GM19099 (cell line): ENCODE data around the gene TUBGCP6.

Experiments used
- POLR2A ChIP-seq: IDR thresholded peaks from 3 replicates; pipeline ENCODE4 v1.6.1; 2011; ENCODE audit warnings: low read depth; ENCODE audit not compliant: insufficient read length; ENCODE audit errors: extremely low read depth

TUBGCP6 gene

DNA sequence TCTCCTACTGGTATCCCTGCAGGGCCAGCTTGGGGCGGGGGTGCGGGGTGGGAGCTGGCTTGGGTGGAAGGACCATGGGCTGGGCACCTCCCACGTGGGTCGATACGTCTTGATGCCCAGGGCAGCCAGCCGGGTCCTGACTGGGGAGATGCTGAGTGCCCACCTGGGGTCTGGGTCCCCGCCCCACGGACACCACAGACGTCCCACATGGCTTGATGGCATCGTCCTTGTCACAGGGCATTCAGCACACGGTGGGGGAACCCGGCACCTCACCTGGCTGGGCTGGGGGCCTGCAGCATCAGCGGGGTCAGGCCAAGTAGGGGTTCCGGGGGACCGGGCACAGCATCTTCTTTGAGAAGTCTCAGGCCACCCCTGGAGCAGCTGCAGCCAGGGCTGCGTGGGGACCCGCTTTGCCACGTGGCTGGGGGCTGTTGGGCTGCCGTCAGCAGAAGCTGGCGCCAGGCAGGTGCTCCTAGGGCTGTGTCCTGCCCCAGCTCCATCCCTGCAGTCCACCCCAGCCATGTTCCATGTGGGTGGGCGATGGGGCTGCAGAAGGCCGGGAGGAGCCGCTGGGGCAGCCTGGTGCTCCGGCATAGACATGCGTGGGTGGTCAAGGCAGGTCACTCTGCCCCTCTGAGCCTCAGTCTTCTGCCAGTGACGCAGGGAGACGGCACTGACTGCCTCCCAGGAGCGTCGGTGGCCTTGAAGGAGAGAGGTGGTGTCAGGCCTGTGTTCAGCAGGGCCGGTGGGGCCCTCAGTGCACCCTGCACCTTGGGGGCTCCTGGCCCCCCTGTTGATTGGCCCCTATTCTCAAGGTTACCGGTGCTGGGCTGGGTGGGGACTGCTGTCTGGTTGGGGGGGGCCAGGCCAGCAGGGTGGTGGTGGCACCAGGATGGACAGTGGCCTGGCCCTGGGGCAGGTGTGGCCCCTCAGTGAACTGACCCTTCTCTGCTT, 35.6 kb downstream of the TUBGCP6 start:
- TF ChIP-seq POLR2A: no peak

DNA sequence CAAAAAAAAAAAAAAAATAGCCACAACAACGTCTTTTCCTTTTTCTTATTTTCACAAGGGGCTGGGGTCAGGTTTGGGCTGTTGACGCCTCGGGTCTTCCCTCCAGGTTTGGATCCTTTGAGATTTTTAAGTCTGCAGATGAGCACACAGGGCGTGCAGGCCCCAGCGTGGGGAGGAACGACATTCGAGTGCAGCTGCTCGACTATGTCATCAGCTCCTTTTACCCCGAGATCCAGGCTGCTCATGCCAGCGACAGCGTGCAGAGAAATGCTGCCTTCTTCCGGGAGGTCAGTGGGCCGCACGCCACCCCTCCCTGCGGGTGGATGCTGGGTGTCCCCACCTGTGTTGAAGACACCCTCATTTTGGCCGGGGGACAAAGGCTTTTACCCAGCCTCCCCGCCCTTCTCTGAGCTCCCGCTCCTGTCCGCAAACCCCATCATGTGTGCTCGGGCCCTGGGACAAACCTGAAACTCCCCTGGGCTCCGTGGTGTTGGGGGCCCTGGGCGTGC, 36.3 kb downstream of the TUBGCP6 start:
- TF ChIP-seq POLR2A: no peak

DNA sequence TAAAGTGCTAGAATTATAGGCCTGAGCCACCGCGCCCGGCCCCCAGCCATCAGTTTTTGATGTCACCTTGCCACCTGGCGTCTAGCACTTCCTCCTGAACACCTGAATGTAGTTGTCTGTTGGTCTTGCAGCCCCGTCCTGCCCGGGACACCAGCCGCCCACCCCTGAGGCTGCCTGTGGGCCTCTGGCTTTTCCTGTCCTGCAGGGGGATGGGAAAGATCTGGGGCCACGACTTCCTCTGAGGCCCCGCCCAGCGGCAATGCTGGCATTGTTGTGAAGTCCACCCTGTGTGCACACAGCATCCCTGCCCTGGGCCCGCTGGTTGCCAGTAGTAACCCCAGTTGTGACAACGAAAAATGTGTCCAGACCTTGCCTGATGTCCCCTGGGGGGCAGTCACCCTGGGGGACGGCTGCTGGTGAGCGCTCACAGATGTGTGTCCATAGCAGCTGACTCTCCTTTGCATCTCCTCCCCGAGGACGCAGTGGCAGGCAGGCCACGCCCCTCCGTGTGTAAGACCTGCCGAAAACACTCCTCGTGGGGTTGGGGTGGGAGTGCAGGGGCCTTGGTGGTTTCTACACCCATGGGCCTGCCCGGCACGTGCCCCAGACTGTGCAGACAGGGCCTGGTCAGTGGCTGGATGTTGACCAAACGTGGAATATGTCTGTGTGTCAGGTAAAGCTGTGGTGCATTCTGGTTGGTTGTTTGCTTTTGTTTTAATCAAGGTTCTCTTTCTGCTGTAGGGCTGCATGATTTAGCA, 37.3 kb downstream of the TUBGCP6 start:
- no peak for TF ChIP-seq POLR2A

DNA sequence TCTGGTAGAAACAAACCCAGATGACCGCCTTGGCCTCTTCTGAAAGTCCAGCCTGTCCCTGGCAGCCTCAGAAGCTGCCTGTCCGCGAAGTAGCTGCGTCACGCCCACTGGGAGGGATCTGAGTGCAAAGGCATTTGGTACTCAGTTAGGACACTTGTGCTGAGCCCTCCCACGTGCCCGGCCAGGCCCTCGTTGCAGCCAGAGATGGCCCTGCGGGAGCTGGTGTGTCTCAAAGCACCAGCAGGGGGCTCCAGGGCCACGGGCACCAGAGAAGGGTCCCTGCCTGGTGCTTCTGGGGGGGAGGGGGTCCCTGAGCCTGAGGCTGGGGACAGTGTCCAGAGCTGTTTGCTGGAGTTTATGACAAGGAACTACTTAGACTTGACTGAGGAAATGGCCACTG, 38.2 kb downstream of the TUBGCP6 start:
- TF ChIP-seq POLR2A: no peak

DNA sequence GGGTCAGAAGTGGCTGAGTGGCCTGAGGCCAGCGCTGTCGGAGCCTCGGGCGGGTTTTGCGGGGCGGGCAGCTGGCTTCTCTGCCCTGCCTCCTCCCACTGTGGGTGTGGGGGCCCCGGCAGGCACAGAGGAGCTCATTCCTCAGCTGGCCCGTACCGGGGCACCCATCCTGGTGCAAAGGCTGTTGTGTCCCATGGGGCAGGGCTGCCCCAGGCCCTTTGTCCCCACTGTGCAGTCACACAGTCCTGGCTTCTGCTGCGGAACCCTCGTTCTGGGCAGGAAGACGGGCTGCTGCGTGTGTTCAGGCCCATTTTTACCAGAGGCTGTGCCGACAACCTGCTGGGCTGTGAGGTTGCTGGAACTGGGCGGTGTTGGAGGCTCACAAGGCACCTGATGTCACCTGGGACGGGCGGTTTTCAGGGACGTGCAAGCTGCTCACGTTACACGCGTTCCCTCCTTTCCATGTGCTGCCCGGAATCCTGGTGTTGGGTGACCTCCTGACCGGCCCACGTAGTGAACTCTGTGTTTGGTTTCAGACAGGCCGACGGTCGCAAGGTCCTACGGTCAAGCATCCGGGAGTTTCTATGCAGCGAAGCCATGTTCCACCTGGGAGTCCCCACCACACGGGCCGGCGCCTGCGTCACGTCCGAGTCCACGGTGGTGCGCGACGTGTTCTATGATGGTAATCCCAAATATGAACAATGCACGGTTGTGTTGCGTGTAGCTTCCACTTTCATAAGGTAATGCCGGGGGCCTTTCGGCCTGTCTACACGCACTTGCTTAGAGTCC, 38.8 kb downstream of the TUBGCP6 start:
- TF ChIP-seq POLR2A: no peak

DNA sequence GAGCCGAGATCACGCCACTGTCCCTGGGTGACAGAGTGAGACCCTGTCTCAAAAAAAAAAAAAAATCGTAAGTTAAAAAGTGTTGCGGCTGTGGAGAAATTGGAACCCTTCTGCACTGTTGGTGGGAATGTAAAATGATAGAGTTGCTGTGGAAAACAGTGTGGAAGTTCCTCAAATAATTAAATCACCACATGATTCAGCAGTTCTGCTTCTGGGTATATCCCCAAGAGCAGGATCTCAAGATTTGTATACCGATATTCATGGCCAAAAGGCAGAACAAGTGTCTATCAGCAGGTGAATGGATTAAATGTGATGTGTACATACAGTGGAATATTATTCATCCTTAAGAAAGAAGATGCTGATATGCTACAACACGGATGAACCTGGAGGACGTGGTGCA, 40.3 kb downstream of the TUBGCP6 start:
- no peak for TF ChIP-seq POLR2A

DNA sequence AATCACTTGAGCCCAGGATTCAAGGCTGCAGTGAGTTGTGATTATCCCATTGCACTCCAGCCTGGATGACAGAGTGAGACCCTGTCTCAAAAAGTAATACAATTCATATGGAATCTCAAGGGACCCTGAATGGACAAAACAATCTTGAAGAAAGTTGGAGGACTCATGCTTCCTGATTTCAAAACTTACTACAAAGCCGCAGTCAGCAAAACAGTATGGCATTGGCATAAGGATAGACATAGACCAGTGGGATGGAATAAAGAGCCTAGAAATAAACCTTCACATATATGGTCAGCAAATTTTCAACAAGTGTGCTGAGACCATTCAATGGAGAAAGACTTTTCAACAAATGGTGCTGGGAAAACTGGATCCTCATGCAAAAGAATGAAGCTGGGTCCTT, 41.5 kb downstream of the TUBGCP6 start:
- no peak for TF ChIP-seq POLR2A

DNA sequence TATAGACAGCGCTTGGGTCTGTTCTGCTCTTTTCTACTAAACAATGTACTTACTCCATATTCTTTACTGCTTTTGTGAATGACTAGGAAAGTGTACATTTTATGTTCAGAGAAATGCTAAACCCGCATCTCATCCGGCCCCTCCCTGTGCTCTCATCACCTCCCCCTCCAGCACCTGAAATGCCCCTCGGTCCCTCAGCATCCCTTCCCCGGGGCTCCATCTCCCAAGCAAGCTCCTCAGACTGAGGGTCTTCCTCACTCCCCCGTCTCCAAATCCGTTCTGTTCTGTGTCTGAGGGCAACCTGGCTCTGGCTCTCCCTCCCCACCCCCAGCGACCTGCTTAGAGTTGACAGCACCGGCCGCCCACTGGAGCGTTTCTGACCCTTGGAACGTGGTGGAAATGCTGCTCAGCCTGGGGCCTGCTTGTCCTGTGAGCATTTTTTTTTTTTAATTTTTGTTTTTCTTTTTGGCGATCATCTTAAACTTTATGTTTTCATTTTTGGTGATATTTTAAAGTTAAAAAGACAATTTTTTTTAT, 42.6 kb downstream of the TUBGCP6 start:
- TF ChIP-seq POLR2A: no peak

DNA sequence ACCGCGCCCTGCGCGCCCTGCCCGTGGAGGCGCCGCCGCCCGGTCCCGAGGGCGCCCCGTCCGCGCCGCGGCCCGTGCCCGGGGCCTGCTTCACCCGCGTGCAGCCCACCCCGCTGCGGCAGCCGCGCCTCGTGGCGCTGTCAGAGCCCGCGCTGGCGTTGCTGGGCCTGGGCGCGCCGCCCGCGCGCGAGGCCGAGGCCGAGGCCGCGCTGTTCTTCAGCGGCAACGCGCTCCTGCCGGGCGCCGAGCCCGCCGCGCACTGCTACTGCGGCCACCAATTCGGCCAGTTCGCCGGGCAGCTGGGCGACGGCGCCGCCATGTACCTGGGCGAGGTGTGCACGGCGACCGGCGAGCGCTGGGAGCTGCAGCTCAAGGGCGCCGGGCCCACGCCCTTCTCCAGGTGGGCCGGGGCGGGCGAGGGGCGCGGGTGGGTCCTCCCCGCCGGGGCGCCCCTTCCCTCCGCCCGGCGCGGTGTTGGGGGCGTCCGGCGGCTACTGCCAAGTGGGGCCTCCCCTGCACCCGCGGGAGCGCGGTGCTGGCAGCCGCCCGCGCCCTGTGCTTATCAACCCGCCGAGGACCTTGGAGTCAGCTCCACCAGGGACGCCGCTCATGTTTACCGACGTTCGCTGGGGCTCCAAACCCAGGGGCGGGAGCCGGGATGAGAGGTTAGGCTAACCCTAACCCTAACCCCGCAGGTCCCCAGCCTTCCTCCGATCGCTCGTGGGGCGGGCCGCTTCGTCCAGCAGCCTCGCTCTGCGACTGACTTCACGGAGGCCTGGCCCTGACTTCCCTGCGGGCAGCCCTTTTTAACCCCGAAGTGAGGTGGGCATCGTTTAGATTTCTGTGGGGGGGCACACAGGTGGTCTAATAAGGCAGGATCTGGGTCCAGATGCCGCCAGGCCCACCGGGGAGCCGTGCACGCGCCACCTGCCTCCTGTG, 43.4 kb downstream of the TUBGCP6 start:
- no peak for TF ChIP-seq POLR2A

DNA sequence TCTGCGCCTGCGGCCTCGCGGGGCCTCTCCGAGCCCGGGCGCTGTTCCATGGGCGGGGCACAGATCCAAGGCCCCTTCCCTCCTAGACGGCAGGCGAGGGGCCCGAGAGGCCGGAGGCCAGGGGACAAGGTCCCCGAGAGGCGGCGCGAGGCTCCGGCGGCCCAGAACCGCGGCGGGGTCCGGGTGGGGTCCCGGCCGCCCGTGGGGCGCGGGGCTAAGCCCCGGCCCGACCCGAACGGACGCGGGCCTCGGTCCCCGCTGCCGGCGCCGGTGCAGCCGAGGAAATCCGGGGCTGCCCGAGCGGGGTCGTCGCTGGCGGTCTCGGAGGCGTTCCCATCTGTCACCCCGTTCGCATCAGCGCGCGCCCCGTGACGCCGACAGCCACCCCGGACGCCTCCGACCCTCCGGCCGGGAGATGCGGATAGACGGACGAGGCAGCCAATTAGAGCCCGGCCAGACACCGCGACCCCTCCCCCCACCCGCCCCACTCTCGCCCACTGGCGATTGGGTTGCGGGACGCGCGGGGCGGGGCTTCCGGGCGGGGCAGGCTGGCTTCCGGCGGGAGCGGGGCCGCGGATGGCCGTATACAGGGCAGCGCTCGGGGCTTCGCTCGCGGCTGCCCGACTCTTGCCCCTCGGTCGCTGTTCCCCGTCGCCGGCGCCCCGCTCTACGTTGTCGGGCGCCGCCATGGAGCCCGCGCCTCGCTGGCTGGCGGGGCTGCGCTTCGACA, 44.2 kb downstream of the TUBGCP6 start, which contains the start of gene SELENOO:
SELENOO (plus strand) TSS at position 551 of the 730 bp plus-strand sequence; CDS start at position 577, 26 bp downstream.
- peak; percentile 67 for TF ChIP-seq POLR2A

DNA sequence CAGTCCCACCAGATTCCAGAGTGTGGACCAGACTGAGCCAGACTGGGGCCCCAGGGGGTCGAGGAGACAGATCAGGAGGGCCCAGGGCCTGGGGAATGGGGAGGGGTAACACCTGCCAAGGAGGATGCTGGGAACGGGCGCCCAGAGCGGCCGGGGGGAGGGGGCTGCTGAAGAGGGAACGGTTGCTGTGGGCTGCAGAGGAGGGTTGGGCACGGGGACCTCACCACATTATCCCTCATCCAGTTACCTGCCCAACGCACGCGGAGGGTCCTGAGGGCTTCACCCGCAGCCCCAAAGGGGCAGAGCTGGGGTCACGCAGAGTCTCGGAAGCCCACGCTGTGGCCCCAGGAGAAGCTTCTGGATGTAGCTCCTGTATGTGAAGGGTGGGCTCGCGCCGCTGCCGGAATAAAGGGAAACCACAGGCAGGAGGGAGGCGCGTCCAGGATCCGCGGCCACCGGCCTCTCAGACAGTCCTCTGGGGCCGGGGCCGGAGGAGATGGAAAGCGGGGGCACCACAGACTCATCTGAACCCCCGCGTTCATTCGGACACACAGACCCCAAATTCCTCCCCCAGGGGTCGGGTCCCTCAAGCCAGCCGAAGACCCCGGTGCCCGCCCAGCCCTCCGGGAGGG, 44.9 kb downstream of the TUBGCP6 start:
- TF ChIP-seq POLR2A: no peak

DNA sequence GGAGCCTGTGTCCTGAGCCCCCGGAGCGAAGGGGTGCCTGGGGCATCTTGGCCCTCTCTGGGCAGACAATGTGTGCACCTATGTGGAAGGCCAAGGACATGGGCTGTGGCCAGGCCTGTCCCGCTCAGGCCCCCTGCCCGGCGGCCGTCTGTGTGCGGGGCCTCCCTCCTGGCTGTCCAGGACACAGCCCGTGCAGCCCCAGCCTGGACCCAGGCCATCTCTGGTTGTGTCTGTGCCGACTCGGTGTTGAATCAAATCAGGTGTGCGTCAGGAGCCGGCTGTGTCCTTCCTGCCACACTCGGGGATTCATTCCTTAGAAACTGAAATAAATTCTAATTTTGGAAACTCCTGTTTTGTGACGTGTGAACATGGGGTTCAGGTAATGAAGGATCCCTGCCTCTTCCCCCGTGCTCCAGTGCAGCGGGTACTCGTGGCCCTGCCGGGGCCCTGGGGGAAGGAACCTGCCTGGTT, 45.5 kb downstream of the TUBGCP6 start:
- no peak for TF ChIP-seq POLR2A
